ENCODE measurements around the gene PRDX4. TPM values are rescaled to one million over a fixed set of nuclear protein-coding genes. Genes with fewer than 3 reads are reported as not detected.
"Not testable (repeated sequence)": the region's sequence is repeated elsewhere in the genome, so short reads cannot be mapped to it uniquely, and the experiment has no call there.

The PRDX4 gene
- total RNA-seq, 1 experiment from 2014 or later = 142 TPM

DNA sequence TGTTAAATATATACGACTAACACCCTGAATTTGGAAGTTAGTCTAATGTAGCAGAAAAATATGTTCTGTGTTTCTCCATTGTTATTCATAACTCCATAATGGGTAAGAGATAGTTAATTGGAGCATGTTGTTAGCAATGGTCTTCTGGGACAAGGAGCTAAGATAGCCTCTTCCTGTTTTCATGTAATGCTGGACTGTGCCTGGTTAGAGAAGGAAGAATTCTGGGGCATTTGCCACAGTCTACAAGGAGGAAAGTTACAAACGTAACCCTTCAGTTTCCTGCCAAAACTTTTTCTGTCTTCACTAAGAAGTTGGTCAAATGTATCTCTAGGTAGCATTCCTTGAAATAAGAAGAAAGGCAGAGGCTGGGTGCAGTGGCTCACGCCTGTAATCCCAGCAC lies 5.8 kb downstream of the PRDX4 start:
- CTCF ChIA-PET = interaction anchor here (0.6 kb wide), 1 partner anchor 168 kb away, joined by 3 read pairs; no protein-coding TSS in a partner anchor
- H3K4me3 Mint-ChIP-seq = no peak overlapping the region
- no peak for DNase-seq (ENCODE audit: low spot score)
- no peak overlapping the region for H3K27ac Mint-ChIP-seq
- peaks cover 32% of the 10 kb centered on the region for H3K36me3 Mint-ChIP-seq
- H3K9me3 Mint-ChIP-seq = no peaks in the 10 kb centered on the region
- H3K27me3 Mint-ChIP-seq (ENCODE audit: low read depth) = no peaks in the 10 kb centered on the region
- H3K4me1 Mint-ChIP-seq = peaks cover 6% of the 10 kb centered on the region
- no peak for ATAC-seq
- TF ChIP-seq NR2C2 (CRISPR knock-in tag; IDR thresholded peaks at IDR 0.05) = no peak
- no peak for TF ChIP-seq MXD4 (CRISPR knock-in tag; IDR thresholded peaks at IDR 0.05; ENCODE audit: borderline replicate concordance)
- no peak for TF ChIP-seq ZNF138 (CRISPR knock-in tag; conservative IDR thresholded peaks at IDR 0.05)
- TF ChIP-seq, protein P1, sequence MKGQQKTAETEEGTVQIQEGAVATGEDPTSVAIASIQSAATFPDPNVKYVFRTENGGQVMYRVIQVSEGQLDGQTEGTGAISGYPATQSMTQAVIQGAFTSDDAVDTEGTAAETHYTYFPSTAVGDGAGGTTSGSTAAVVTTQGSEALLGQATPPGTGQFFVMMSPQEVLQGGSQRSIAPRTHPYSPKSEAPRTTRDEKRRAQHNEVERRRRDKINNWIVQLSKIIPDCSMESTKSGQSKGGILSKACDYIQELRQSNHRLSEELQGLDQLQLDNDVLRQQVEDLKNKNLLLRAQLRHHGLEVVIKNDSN (CRISPR knock-in tag; IDR thresholded peaks at IDR 0.05) = no peak
- TF ChIP-seq, protein P2, sequence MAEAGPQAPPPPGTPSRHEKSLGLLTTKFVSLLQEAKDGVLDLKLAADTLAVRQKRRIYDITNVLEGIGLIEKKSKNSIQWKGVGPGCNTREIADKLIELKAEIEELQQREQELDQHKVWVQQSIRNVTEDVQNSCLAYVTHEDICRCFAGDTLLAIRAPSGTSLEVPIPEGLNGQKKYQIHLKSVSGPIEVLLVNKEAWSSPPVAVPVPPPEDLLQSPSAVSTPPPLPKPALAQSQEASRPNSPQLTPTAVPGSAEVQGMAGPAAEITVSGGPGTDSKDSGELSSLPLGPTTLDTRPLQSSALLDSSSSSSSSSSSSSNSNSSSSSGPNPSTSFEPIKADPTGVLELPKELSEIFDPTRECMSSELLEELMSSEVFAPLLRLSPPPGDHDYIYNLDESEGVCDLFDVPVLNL (CRISPR knock-in tag; IDR thresholded peaks at IDR 0.05; ENCODE audit: borderline replicate concordance, low read depth) = no peak
- TF ChIP-seq FOXJ3 (CRISPR knock-in tag; IDR thresholded peaks at IDR 0.05; ENCODE audit: borderline replicate concordance) = no peak
- no peak for TF ChIP-seq NFATC4 (CRISPR knock-in tag; IDR thresholded peaks at IDR 0.05)
- TF ChIP-seq, protein P3, sequence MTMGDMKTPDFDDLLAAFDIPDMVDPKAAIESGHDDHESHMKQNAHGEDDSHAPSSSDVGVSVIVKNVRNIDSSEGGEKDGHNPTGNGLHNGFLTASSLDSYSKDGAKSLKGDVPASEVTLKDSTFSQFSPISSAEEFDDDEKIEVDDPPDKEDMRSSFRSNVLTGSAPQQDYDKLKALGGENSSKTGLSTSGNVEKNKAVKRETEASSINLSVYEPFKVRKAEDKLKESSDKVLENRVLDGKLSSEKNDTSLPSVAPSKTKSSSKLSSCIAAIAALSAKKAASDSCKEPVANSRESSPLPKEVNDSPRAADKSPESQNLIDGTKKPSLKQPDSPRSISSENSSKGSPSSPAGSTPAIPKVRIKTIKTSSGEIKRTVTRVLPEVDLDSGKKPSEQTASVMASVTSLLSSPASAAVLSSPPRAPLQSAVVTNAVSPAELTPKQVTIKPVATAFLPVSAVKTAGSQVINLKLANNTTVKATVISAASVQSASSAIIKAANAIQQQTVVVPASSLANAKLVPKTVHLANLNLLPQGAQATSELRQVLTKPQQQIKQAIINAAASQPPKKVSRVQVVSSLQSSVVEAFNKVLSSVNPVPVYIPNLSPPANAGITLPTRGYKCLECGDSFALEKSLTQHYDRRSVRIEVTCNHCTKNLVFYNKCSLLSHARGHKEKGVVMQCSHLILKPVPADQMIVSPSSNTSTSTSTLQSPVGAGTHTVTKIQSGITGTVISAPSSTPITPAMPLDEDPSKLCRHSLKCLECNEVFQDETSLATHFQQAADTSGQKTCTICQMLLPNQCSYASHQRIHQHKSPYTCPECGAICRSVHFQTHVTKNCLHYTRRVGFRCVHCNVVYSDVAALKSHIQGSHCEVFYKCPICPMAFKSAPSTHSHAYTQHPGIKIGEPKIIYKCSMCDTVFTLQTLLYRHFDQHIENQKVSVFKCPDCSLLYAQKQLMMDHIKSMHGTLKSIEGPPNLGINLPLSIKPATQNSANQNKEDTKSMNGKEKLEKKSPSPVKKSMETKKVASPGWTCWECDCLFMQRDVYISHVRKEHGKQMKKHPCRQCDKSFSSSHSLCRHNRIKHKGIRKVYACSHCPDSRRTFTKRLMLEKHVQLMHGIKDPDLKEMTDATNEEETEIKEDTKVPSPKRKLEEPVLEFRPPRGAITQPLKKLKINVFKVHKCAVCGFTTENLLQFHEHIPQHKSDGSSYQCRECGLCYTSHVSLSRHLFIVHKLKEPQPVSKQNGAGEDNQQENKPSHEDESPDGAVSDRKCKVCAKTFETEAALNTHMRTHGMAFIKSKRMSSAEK (CRISPR knock-in tag; IDR thresholded peaks at IDR 0.05; ENCODE audit: borderline replicate concordance) = no peak
- TF ChIP-seq TP53 (CRISPR knock-in tag; IDR thresholded peaks at IDR 0.05) = no peak
- TF ChIP-seq NR3C1 (CRISPR knock-in tag; conservative IDR thresholded peaks at IDR 0.05; ENCODE audit: low read depth) = no peak
- TF ChIP-seq, protein P4, sequence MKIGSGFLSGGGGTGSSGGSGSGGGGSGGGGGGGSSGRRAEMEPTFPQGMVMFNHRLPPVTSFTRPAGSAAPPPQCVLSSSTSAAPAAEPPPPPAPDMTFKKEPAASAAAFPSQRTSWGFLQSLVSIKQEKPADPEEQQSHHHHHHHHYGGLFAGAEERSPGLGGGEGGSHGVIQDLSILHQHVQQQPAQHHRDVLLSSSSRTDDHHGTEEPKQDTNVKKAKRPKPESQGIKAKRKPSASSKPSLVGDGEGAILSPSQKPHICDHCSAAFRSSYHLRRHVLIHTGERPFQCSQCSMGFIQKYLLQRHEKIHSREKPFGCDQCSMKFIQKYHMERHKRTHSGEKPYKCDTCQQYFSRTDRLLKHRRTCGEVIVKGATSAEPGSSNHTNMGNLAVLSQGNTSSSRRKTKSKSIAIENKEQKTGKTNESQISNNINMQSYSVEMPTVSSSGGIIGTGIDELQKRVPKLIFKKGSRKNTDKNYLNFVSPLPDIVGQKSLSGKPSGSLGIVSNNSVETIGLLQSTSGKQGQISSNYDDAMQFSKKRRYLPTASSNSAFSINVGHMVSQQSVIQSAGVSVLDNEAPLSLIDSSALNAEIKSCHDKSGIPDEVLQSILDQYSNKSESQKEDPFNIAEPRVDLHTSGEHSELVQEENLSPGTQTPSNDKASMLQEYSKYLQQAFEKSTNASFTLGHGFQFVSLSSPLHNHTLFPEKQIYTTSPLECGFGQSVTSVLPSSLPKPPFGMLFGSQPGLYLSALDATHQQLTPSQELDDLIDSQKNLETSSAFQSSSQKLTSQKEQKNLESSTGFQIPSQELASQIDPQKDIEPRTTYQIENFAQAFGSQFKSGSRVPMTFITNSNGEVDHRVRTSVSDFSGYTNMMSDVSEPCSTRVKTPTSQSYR (CRISPR knock-in tag; IDR thresholded peaks at IDR 0.05) = no peak
- no peak for TF ChIP-seq RELA (CRISPR knock-in tag; IDR thresholded peaks at IDR 0.05; ENCODE audit: borderline replicate concordance)
- TF ChIP-seq SMAD3 (CRISPR knock-in tag; IDR thresholded peaks at IDR 0.05; ENCODE audit: borderline replicate concordance) = no peak
- TF ChIP-seq, protein P5, sequence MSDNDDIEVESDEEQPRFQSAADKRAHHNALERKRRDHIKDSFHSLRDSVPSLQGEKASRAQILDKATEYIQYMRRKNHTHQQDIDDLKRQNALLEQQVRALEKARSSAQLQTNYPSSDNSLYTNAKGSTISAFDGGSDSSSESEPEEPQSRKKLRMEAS (CRISPR knock-in tag; IDR thresholded peaks at IDR 0.05) = no peak
- TF ChIP-seq, protein P6, sequence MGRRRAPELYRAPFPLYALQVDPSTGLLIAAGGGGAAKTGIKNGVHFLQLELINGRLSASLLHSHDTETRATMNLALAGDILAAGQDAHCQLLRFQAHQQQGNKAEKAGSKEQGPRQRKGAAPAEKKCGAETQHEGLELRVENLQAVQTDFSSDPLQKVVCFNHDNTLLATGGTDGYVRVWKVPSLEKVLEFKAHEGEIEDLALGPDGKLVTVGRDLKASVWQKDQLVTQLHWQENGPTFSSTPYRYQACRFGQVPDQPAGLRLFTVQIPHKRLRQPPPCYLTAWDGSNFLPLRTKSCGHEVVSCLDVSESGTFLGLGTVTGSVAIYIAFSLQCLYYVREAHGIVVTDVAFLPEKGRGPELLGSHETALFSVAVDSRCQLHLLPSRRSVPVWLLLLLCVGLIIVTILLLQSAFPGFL (CRISPR knock-in tag; IDR thresholded peaks at IDR 0.05; ENCODE audit: borderline replicate concordance) = no peak
- no peak for TF ChIP-seq CREB1 (CRISPR knock-in tag; IDR thresholded peaks at IDR 0.05)
- TF ChIP-seq GABPB1 (CRISPR knock-in tag; IDR thresholded peaks at IDR 0.05) = no peak
- no peak for TF ChIP-seq ESRRA (CRISPR knock-in tag; IDR thresholded peaks at IDR 0.05; ENCODE audit: borderline replicate concordance)
- TF ChIP-seq, protein P7, sequence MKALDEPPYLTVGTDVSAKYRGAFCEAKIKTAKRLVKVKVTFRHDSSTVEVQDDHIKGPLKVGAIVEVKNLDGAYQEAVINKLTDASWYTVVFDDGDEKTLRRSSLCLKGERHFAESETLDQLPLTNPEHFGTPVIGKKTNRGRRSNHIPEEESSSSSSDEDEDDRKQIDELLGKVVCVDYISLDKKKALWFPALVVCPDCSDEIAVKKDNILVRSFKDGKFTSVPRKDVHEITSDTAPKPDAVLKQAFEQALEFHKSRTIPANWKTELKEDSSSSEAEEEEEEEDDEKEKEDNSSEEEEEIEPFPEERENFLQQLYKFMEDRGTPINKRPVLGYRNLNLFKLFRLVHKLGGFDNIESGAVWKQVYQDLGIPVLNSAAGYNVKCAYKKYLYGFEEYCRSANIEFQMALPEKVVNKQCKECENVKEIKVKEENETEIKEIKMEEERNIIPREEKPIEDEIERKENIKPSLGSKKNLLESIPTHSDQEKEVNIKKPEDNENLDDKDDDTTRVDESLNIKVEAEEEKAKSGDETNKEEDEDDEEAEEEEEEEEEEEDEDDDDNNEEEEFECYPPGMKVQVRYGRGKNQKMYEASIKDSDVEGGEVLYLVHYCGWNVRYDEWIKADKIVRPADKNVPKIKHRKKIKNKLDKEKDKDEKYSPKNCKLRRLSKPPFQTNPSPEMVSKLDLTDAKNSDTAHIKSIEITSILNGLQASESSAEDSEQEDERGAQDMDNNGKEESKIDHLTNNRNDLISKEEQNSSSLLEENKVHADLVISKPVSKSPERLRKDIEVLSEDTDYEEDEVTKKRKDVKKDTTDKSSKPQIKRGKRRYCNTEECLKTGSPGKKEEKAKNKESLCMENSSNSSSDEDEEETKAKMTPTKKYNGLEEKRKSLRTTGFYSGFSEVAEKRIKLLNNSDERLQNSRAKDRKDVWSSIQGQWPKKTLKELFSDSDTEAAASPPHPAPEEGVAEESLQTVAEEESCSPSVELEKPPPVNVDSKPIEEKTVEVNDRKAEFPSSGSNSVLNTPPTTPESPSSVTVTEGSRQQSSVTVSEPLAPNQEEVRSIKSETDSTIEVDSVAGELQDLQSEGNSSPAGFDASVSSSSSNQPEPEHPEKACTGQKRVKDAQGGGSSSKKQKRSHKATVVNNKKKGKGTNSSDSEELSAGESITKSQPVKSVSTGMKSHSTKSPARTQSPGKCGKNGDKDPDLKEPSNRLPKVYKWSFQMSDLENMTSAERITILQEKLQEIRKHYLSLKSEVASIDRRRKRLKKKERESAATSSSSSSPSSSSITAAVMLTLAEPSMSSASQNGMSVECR (CRISPR knock-in tag; IDR thresholded peaks at IDR 0.05; ENCODE audit: borderline replicate concordance) = no peak
- no peak for TF ChIP-seq CBFB (CRISPR knock-in tag; IDR thresholded peaks at IDR 0.05; ENCODE audit: low read depth)
- POLR2A ChIA-PET = no interaction called here

DNA sequence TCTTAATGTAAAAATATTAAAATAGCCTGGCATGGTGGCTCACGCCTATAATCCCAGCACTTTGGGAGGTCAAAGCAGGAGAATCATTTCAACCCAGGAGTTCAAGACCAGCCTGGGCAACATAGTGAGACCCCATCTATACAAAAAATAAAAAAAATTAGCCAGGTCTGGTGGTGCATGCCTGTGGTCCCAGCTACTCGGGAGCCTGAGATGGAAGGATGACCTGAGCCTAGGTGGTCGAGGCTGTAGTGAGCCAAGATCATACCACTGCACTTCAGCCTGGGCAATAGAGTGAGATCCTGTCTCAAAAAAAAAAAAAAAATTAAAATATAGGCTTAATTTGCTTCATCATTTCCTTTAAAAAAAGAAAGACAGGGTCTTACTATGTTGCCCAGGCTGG lies 9.2 kb downstream of the PRDX4 start:
- ATAC-seq; DNase-seq (ENCODE audit: low spot score); CTCF ChIA-PET; H3K4me1 Mint-ChIP-seq; H3K27me3 Mint-ChIP-seq (ENCODE audit: low read depth); H3K9me3 Mint-ChIP-seq; H3K27ac Mint-ChIP-seq; POLR2A ChIA-PET; H3K4me3 Mint-ChIP-seq: not testable (repeated sequence)
- H3K36me3 Mint-ChIP-seq = peaks cover 30% of the 10 kb centered on the region

All from WTC11 (cell line).